SJSA1 (cell line): ENCODE measurements around the gene C1orf146. TPM values are rescaled to one million over a fixed set of nuclear protein-coding genes. Genes with fewer than 3 reads are reported as not detected.

ENCODE experiments used
- DNase-seq, 2 experiments: peaks; one replicate each; pipeline ENCODE4 v3.0.0-alpha.2; 2015 to 2020; ENCODE audit warnings: low spot score in 2 of 2, low read depth in 1 of 2
- H3K27ac ChIP-seq: fragments of 250-450 bp; sonication (Bioruptor Pico); 2 replicates; pipeline ENCODE4 v1.5.1; 2020; ENCODE audit warnings: mild to moderate bottlenecking, moderate library complexity
- H3K27me3 ChIP-seq: fragments of 250-450 bp; sonication (Bioruptor Pico); replicated peaks from 2 replicates; pipeline ENCODE4 v1.5.1; 2020; ENCODE audit warnings: mild to moderate bottlenecking, moderate library complexity
- H3K36me3 ChIP-seq: fragments of 250-450 bp; sonication (Bioruptor Pico); 2 replicates; pipeline ENCODE4 v1.5.1; 2020; ENCODE audit warnings: mild to moderate bottlenecking
- H3K4me1 ChIP-seq: fragments of 250-450 bp; sonication (Bioruptor Pico); replicated peaks from 2 replicates; pipeline ENCODE4 v1.6.1; 2021; ENCODE audit warnings: mild to moderate bottlenecking
- H3K4me3 ChIP-seq: fragments of 250-450 bp; sonication (Bioruptor Pico); 2 replicates; pipeline ENCODE4 v1.5.1; 2020; ENCODE audit warnings: mild to moderate bottlenecking
- H3K9me3 ChIP-seq: fragments of 250-450 bp; sonication (Bioruptor Pico); replicated peaks from 2 replicates; pipeline ENCODE4 v1.5.1; 2020; ENCODE audit warnings: mild to moderate bottlenecking
- total RNA-seq: library from RNA; depleted of rRNA; stranded (reverse); fragments of >200 nt; shearing (Covaris generic); gene quantifications from 2 replicates; pipeline ENCODE4 v1.2.3, GENCODE V29; 2014; rRNA removed

The C1orf146 gene
- total RNA-seq, result not detected in 2 replicates

- Histone ChIP-seq H3K9me3 (no peaks in the 10 kb centered on the region), H3K4me3 (no peak within 1 kb of the TSS), H3K36me3 (no peaks in the 10 kb centered on the region), H3K27ac (no peak within 1 kb of the TSS), H3K27me3 (0 out of 2 replicates have a peak, but pooled peaks cover 11% of the 10 kb centered on the region), H3K4me1 (no peaks in the 10 kb centered on the region)
- no peak for DNase-seq
Observed at GRCh38 chr1:92217721-92218120, at the start of gene C1orf146. C1orf146 (plus strand) TSS chr1:92217915; CDS start chr1:92231421, 13,506 bp downstream.

GRCh38 chr1:92168657-92169056 lies 49.1 kb upstream of the C1orf146 start:
- Histone ChIP-seq H3K4me1 (no peaks in the 10 kb centered on the region), H3K9me3 (no peaks in the 10 kb centered on the region), H3K36me3 (no peaks in the 10 kb centered on the region), H3K27ac (no peak overlapping the region), H3K4me3 (no peak overlapping the region), H3K27me3 (no peaks in the 10 kb centered on the region)
- no peak for DNase-seq

GRCh38 chr1:92169214-92170005 lies 48.3 kb upstream of the C1orf146 start:
- Histone ChIP-seq H3K27me3 (no peaks in the 10 kb centered on the region), H3K9me3 (no peaks in the 10 kb centered on the region), H3K36me3 (no peaks in the 10 kb centered on the region), H3K4me1 (no peaks in the 10 kb centered on the region), H3K27ac (no peak overlapping the region), H3K4me3 (no peak overlapping the region)
- no peak for DNase-seq

- Histone ChIP-seq H3K4me1 (peaks cover 15% of the 10 kb centered on the region), H3K27ac (no peak overlapping the region), H3K4me3 (no peak overlapping the region), H3K36me3 (no peaks in the 10 kb centered on the region), H3K27me3 (no peaks in the 10 kb centered on the region), H3K9me3 (no peaks in the 10 kb centered on the region)
- peak in 1 of 2 experiments; percentile 11 for DNase-seq
Observed at GRCh38 chr1:92184632-92185031, 33.1 kb upstream of the C1orf146 start.

GRCh38 chr1:92186081-92186480 lies 31.6 kb upstream of the C1orf146 start:
- Histone ChIP-seq H3K36me3 (no peaks in the 10 kb centered on the region), H3K4me1 (peaks cover 15% of the 10 kb centered on the region)
- no peak for DNase-seq

GRCh38 chr1:92188436-92189255 lies 29.1 kb upstream of the C1orf146 start:
- peaks cover 7% of the 10 kb centered on the region for H3K4me1 ChIP-seq

More at GRCh38 chr1:92186081-92186480, 31.6 kb upstream of the C1orf146 start:
- no peak overlapping the region for H3K27ac ChIP-seq
- no peaks in the 10 kb centered on the region for H3K9me3 ChIP-seq
- H3K27me3 ChIP-seq, result no peaks in the 10 kb centered on the region
- H3K4me3 ChIP-seq, result no peak overlapping the region

GRCh38 chr1:92191726-92192125 lies 26.0 kb upstream of the C1orf146 start:
- Histone ChIP-seq H3K36me3 (no peaks in the 10 kb centered on the region), H3K9me3 (no peaks in the 10 kb centered on the region), H3K27ac (no peak overlapping the region), H3K27me3 (no peaks in the 10 kb centered on the region), H3K4me3 (no peak overlapping the region), H3K4me1 (no peaks in the 10 kb centered on the region)
- no peak for DNase-seq

More at GRCh38 chr1:92188436-92189255, 29.1 kb upstream of the C1orf146 start:
- Histone ChIP-seq H3K4me3 (no peak overlapping the region), H3K9me3 (no peaks in the 10 kb centered on the region), H3K27ac (no peak overlapping the region), H3K36me3 (no peaks in the 10 kb centered on the region), H3K27me3 (no peaks in the 10 kb centered on the region)
- DNase-seq, result no peak

GRCh38 chr1:92192246-92192645 lies 25.5 kb upstream of the C1orf146 start:
- Histone ChIP-seq H3K4me3 (no peak overlapping the region), H3K27me3 (no peaks in the 10 kb centered on the region), H3K27ac (no peak overlapping the region), H3K4me1 (no peaks in the 10 kb centered on the region), H3K36me3 (no peaks in the 10 kb centered on the region), H3K9me3 (no peaks in the 10 kb centered on the region)
- no peak for DNase-seq

- Histone ChIP-seq H3K9me3 (no peaks in the 10 kb centered on the region), H3K4me3 (no peak overlapping the region), H3K27ac (no peak overlapping the region), H3K36me3 (no peaks in the 10 kb centered on the region), H3K4me1 (no peaks in the 10 kb centered on the region), H3K27me3 (no peaks in the 10 kb centered on the region)
- no peak for DNase-seq
Observed at GRCh38 chr1:92194511-92194910, 23.2 kb upstream of the C1orf146 start.

- no peak overlapping the region for H3K4me3 ChIP-seq
- no peak for DNase-seq
- H3K27me3 ChIP-seq, result no peaks in the 10 kb centered on the region
- no peaks in the 10 kb centered on the region for H3K36me3 ChIP-seq
- no peaks in the 10 kb centered on the region for H3K4me1 ChIP-seq
- no peak overlapping the region for H3K27ac ChIP-seq
- no peaks in the 10 kb centered on the region for H3K9me3 ChIP-seq
Observed at GRCh38 chr1:92201973-92202372, 15.7 kb upstream of the C1orf146 start.

GRCh38 chr1:92203105-92203504 lies 14.6 kb upstream of the C1orf146 start:
- Histone ChIP-seq H3K9me3 (no peaks in the 10 kb centered on the region), H3K27ac (no peak overlapping the region), H3K4me1 (no peaks in the 10 kb centered on the region), H3K4me3 (no peak overlapping the region), H3K27me3 (no peaks in the 10 kb centered on the region), H3K36me3 (no peaks in the 10 kb centered on the region)
- no peak for DNase-seq

GRCh38 chr1:92210701-92211100 lies 7.0 kb upstream of the C1orf146 start:
- H3K27me3 ChIP-seq, result no peaks in the 10 kb centered on the region
- H3K9me3 ChIP-seq, result no peaks in the 10 kb centered on the region
- H3K27ac ChIP-seq, result no peak overlapping the region
- H3K4me1 ChIP-seq, result no peaks in the 10 kb centered on the region
- H3K36me3 ChIP-seq, result no peaks in the 10 kb centered on the region
- no peak for DNase-seq
- no peak overlapping the region for H3K4me3 ChIP-seq

- no peak overlapping the region for H3K4me3 ChIP-seq
- no peak for DNase-seq
- no peaks in the 10 kb centered on the region for H3K27me3 ChIP-seq
- H3K4me1 ChIP-seq, result no peaks in the 10 kb centered on the region
- no peaks in the 10 kb centered on the region for H3K36me3 ChIP-seq
- no peak overlapping the region for H3K27ac ChIP-seq
- no peaks in the 10 kb centered on the region for H3K9me3 ChIP-seq
Observed at GRCh38 chr1:92211166-92211565, 6.5 kb upstream of the C1orf146 start.

- Histone ChIP-seq H3K36me3 (no peaks in the 10 kb centered on the region), H3K4me1 (no peaks in the 10 kb centered on the region), H3K9me3 (no peaks in the 10 kb centered on the region), H3K27me3 (0 out of 2 replicates have a peak, but pooled peaks cover 11% of the 10 kb centered on the region), H3K27ac (no peak overlapping the region), H3K4me3 (no peak overlapping the region)
- DNase-seq, result no peak
Observed at GRCh38 chr1:92218559-92218958, 844 bp downstream of the C1orf146 start.
